Prostate gland (tissue), 2 donors: ENCODE data around the gene CASP8AP2.
"Not testable (repeated sequence)": the region's sequence is repeated elsewhere in the genome, so short reads cannot be mapped to it uniquely, and the experiment has no call there.

Experiments
- POLR2A ChIP-seq: fragments of 450-650 bp; IDR thresholded peaks from one replicate; pipeline ENCODE4 v1.6.1; 2016; ENCODE audit warnings: antibody characterized with exemption, mild to moderate bottlenecking
- POLR2AphosphoS5 ChIP-seq: sonication (generic); formaldehyde crosslinking; IDR thresholded peaks from one replicate; pipeline ENCODE4 v1.6.1; 2017; ENCODE audit warnings: antibody characterized with exemption
- TF ChIP-seq, protein P1 (sequence below), 4 experiments: fragments of 200-600 bp in 2 of 4; fragments of 450-650 bp in 2 of 4; sonication (generic) in 2 of 4; IDR thresholded peaks; 1 replicate in 3 of 4; 2 replicates in 1 of 4; pipeline ENCODE4 v1.5.1; 2016 to 2019; ENCODE audit warnings: antibody characterized with exemption in 4 of 4, mild to moderate bottlenecking in 2 of 4, moderate library complexity in 2 of 4

GRCh38 chr6:89783293-89783692 is 46.4 kb upstream of the CASP8AP2 start:
- TF ChIP-seq, protein P1, sequence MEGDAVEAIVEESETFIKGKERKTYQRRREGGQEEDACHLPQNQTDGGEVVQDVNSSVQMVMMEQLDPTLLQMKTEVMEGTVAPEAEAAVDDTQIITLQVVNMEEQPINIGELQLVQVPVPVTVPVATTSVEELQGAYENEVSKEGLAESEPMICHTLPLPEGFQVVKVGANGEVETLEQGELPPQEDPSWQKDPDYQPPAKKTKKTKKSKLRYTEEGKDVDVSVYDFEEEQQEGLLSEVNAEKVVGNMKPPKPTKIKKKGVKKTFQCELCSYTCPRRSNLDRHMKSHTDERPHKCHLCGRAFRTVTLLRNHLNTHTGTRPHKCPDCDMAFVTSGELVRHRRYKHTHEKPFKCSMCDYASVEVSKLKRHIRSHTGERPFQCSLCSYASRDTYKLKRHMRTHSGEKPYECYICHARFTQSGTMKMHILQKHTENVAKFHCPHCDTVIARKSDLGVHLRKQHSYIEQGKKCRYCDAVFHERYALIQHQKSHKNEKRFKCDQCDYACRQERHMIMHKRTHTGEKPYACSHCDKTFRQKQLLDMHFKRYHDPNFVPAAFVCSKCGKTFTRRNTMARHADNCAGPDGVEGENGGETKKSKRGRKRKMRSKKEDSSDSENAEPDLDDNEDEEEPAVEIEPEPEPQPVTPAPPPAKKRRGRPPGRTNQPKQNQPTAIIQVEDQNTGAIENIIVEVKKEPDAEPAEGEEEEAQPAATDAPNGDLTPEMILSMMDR (IDR thresholded peaks at IDR 0.05) = not testable (repeated sequence)
- TF ChIP-seq POLR2A, POLR2AphosphoS5: not testable (repeated sequence)
